ENCODE measurements around the gene MERTK.

- TF ChIP-seq CTCF (IDR thresholded peaks at IDR 0.05) = peak in 1 of 5 experiments; percentile 8
- TF ChIP-seq POLR2AphosphoS5 (IDR thresholded peaks at IDR 0.05) = no peak
Observed at GRCh38 chr2:111958901-111959300, 60.5 kb downstream of the MERTK start.
